K562 (cell line): ENCODE measurements around the gene SHB. TPM values are rescaled to one million over a fixed set of nuclear protein-coding genes. Genes with fewer than 3 reads are reported as not detected.
A peak's percentile ranks its signal among the peaks of the same experiment; 100 is the strongest.

Experiments
- ARHGAP35 ChIP-seq: fragments of 450-650 bp; IDR thresholded peaks from 2 replicates; pipeline ENCODE4 v1.6.1; 2018; ENCODE audit not compliant: partially characterized antibody
- ATF7 ChIP-seq: fragments of 450-650 bp; IDR thresholded peaks from 2 replicates; pipeline ENCODE4 v1.7.1; 2014; ENCODE audit warnings: mild to moderate bottlenecking, moderate library complexity
- BCL6 ChIP-seq: fragments of 250-450 bp; sonication (Bioruptor Pico); IDR thresholded peaks from 2 replicates; pipeline ENCODE4 v1.4.0; 2020
- BMI1 ChIP-seq: fragments of 150-350 bp; IDR thresholded peaks from 2 replicates; pipeline ENCODE4 v1.6.1; 2014; ENCODE audit warnings: low read length
- CBFB ChIP-seq: sonication (generic); formaldehyde crosslinking; IDR thresholded peaks from 2 replicates; pipeline ENCODE4 v1.4.0; 2020; ENCODE audit warnings: mild to moderate bottlenecking, missing genetic modification reagents
- E2F3 ChIP-seq: fragments of 250-450 bp; sonication (Bioruptor Pico); IDR thresholded peaks from 2 replicates; pipeline ENCODE4 v1.4.0; 2020; ENCODE audit warnings: mild to moderate bottlenecking
- EZH2 ChIP-seq: IDR thresholded peaks from 2 replicates; pipeline ENCODE4 v1.6.1; 2012; ENCODE audit warnings: low read depth, mild to moderate bottlenecking, inconsistent platforms, low read length, borderline replicate concordance
- FOXJ2 ChIP-seq: fragments of 200-800 bp; sonication (Bioruptor generic); IDR thresholded peaks from 2 replicates; pipeline ENCODE4 v1.6.1; 2016; ENCODE audit warnings: missing genetic modification characterization, missing compliant biosample characterization
- FUS ChIP-seq: fragments of 200-400 bp; formaldehyde crosslinking; optimal IDR thresholded peaks from 2 replicates; pipeline ENCODE3; 2017; ENCODE audit warnings: low read depth, low read length
- KDM4B ChIP-seq, 2 experiments: fragments of 450-650 bp in 1 of 2; sonication (generic) in 1 of 2; IDR thresholded peaks; 2 replicates each; pipeline ENCODE4 v1.6.1; 2016 to 2017; ENCODE audit warnings: borderline replicate concordance in 2 of 2, antibody characterized with exemption in 1 of 2, low read depth in 1 of 2, mild to moderate bottlenecking in 1 of 2
- MAFF ChIP-seq: IDR thresholded peaks from 2 replicates; pipeline ENCODE4 v1.6.1; 2012; ENCODE audit warnings: low read length, improper control_type of control experiment
- MCM2 ChIP-seq: fragments of 450-650 bp; IDR thresholded peaks from 2 replicates; pipeline ENCODE4 v1.6.1; 2017; ENCODE audit warnings: low read depth, mild to moderate bottlenecking
- MECOM ChIP-seq: fragments of 250-450 bp; sonication (Bioruptor Pico); IDR thresholded peaks from 2 replicates; pipeline ENCODE4 v1.8.0; 2022; ENCODE audit warnings: inconsistent platforms
- NFE2L1 ChIP-seq: fragments of 450-650 bp; IDR thresholded peaks from 2 replicates; pipeline ENCODE4 v1.6.1; 2016; ENCODE audit warnings: missing genetic modification characterization, low read depth, mild to moderate bottlenecking, missing compliant biosample characterization, moderate library complexity, borderline replicate concordance
- POLR2A ChIP-seq: fragments of 450-650 bp; conservative IDR thresholded peaks from 2 replicates; pipeline ENCODE4 v1.6.1; 2016
- POLR3A ChIP-seq: IDR thresholded peaks from 2 replicates; pipeline ENCODE4 v1.6.1; 2011; ENCODE audit warnings: borderline replicate concordance, mild to moderate bottlenecking, moderate library complexity; ENCODE audit not compliant: insufficient read length, insufficient read depth; ENCODE audit errors: extremely low read depth
- SMARCA4 ChIP-seq: fragments of 450-650 bp; IDR thresholded peaks from 2 replicates; pipeline ENCODE4 v1.6.1; 2016
- SRSF3 ChIP-seq: fragments of 200-400 bp; formaldehyde crosslinking; IDR thresholded peaks from 2 replicates; pipeline ENCODE4 v1.6.1; 2016; ENCODE audit warnings: mild to moderate bottlenecking, low read length, moderate library complexity; ENCODE audit not compliant: insufficient read depth
- TAF9B ChIP-seq: fragments of 450-650 bp; IDR thresholded peaks from 2 replicates; pipeline ENCODE4 v1.6.1; 2018; ENCODE audit warnings: mild to moderate bottlenecking; ENCODE audit not compliant: partially characterized antibody
- ZNF212 ChIP-seq: fragments of 450-650 bp; formaldehyde crosslinking; IDR thresholded peaks from 2 replicates; pipeline ENCODE4 v1.4.0; 2020; ENCODE audit warnings: mild to moderate bottlenecking
- ZNF347 ChIP-seq: fragments of 450-650 bp; formaldehyde crosslinking; IDR thresholded peaks from 2 replicates; pipeline ENCODE4 v1.4.0; 2020; ENCODE audit warnings: low read depth, mild to moderate bottlenecking, moderate library complexity
- ZNF707 ChIP-seq: fragments of 250-450 bp; sonication (Bioruptor Pico); conservative IDR thresholded peaks from 2 replicates; pipeline ENCODE4 v1.8.0; 2022; ENCODE audit warnings: inconsistent platforms, mild to moderate bottlenecking, moderate library complexity
- polyA plus RNA-seq, 8 experiments: library from polyadenylated mRNA; depleted of rRNA in 4 of 8; stranded (reverse) in 5 of 8; unstranded in 3 of 8; fragments of >200 nt; fragmentation: Nextera tagmentation in 2 of 8; fragmentation: Illumina TruSeq in 1 of 8; extraction: Ambion mirVana in 2 of 8; extraction: Trizol in 1 of 8; gene quantifications; 2 replicates each; pipeline versions ENCODE4 v1.2.1 to v1.2.3, GENCODE V29; 2011 to 2014; ENCODE audit warnings: inconsistent platforms in 1 of 8, missing spikeins in 1 of 8
- total RNA-seq, 7 experiments: library from RNA; depleted of rRNA in 6 of 7; stranded (reverse); fragments of >200 nt in 6 of 7; fragmentation: Illumina TruSeq in 2 of 7; extraction: Trizol in 2 of 7; gene quantifications; 2 replicates each; pipeline versions ENCODE4 v1.2.1 to v1.2.3, GENCODE V29; 2011 to 2021; ENCODE audit warnings: low replicate concordance in 1 of 7
- TF ChIP-seq, protein P1 (sequence below), 2 experiments: fragments of 450-650 bp; IDR thresholded peaks; 2 replicates each; pipeline ENCODE4 v1.6.1; 2018; ENCODE audit warnings: mild to moderate bottlenecking in 2 of 2, low read depth in 1 of 2; ENCODE audit not compliant: partially characterized antibody in 2 of 2
- TF ChIP-seq, protein P2 (sequence below): fragments of 250-450 bp; sonication (Bioruptor Pico); IDR thresholded peaks from 2 replicates; pipeline ENCODE4 v1.8.0; 2022; ENCODE audit warnings: moderate library complexity, mild to moderate bottlenecking, inconsistent platforms
- TF ChIP-seq, protein P3 (sequence below): fragments of 450-650 bp; IDR thresholded peaks from 2 replicates; pipeline ENCODE4 v1.6.1; 2017; ENCODE audit warnings: antibody characterized with exemption

Gene SHB
- total and polyA plus RNA-seq, 9 of the 15 experiments (the other 6 are each of a cell fraction or from before 2014, with no cell fraction given), result 0.78 to 16.0 (median 5.3) TPM

DNA sequence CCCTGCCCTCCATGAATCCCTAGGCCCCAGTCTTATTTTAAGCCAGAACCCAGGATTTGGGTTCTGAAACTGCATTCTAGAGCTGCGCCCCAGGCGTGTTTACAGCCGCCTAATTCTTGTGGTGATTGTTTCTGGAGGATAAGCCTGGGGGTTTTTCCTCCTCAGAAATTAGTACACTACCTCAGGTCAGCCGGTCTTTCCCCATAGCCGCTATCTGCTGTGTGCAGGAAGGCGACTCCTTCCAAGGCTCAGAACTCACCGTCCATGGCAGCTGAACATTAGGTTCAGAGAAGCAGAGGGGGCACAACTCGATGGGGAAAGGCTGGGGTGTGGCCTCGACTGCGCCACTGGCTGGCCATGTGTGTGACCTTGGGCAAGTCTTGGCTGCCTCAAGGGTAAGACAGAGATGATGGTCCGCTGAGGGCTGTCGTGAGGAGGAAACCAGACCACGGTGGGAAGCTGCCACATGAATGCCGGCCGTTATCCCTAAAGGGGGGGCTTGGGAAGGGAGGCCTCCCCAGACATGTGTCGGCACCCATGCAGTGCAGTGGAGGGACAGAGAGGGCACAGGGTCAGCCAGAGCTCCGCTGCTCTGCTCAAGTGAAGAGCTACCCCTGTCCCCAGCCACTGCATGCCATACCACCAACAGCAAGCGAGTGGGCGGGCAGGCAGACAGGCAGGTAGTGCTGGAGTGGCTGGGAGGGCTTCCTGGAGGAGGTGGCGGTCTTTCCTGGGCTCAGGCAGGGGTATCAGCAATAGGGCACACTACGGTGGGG lies 28.9 kb downstream of the SHB start (continued):
- TF ChIP-seq TAF9B (no peak), POLR3A (no peak), ATF7 (0 out of 2 replicates have a peak, but pooled peaks have one; percentile 7), POLR2A (no peak), ZNF347 (CRISPR knock-in tag) (no peak), KDM4B (IDR thresholded peaks at IDR 0.05; ENCODE audit: borderline replicate concordance in 2 of 2, low read depth in 1 of 2) (peak in 1 of 2 experiments; percentile 69; a peak in 1 of 4 replicates), BMI1 (no peak), FUS (no peak), E2F3 (CRISPR knock-in tag) (no peak), SMARCA4 (no peak; the same call in 1 of the 2 replicates), EZH2 (no peak), MAFF (no peak), FOXJ2 (no peak), CBFB (CRISPR knock-in tag) (no peak), MECOM (no peak), ZNF212 (CRISPR knock-in tag) (no peak), BCL6 (CRISPR knock-in tag) (no peak), NFE2L1 (no peak), MCM2 (no peak), ZNF707 (CRISPR knock-in tag) (no peak), SRSF3 (no peak), ARHGAP35 (no peak)
- TF ChIP-seq, protein P1, sequence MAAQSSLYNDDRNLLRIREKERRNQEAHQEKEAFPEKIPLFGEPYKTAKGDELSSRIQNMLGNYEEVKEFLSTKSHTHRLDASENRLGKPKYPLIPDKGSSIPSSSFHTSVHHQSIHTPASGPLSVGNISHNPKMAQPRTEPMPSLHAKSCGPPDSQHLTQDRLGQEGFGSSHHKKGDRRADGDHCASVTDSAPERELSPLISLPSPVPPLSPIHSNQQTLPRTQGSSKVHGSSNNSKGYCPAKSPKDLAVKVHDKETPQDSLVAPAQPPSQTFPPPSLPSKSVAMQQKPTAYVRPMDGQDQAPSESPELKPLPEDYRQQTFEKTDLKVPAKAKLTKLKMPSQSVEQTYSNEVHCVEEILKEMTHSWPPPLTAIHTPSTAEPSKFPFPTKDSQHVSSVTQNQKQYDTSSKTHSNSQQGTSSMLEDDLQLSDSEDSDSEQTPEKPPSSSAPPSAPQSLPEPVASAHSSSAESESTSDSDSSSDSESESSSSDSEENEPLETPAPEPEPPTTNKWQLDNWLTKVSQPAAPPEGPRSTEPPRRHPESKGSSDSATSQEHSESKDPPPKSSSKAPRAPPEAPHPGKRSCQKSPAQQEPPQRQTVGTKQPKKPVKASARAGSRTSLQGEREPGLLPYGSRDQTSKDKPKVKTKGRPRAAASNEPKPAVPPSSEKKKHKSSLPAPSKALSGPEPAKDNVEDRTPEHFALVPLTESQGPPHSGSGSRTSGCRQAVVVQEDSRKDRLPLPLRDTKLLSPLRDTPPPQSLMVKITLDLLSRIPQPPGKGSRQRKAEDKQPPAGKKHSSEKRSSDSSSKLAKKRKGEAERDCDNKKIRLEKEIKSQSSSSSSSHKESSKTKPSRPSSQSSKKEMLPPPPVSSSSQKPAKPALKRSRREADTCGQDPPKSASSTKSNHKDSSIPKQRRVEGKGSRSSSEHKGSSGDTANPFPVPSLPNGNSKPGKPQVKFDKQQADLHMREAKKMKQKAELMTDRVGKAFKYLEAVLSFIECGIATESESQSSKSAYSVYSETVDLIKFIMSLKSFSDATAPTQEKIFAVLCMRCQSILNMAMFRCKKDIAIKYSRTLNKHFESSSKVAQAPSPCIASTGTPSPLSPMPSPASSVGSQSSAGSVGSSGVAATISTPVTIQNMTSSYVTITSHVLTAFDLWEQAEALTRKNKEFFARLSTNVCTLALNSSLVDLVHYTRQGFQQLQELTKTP (IDR thresholded peaks at IDR 0.05; ENCODE audit: low read depth in 1 of 2, partially characterized antibody in 2 of 2), result no peak
- TF ChIP-seq, protein P2, sequence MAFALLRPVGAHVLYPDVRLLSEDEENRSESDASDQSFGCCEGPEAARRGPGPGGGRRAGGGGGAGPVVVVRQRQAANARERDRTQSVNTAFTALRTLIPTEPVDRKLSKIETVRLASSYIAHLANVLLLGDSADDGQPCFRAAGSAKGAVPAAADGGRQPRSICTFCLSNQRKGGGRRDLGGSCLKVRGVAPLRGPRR, result no peak
- TF ChIP-seq, protein P3, sequence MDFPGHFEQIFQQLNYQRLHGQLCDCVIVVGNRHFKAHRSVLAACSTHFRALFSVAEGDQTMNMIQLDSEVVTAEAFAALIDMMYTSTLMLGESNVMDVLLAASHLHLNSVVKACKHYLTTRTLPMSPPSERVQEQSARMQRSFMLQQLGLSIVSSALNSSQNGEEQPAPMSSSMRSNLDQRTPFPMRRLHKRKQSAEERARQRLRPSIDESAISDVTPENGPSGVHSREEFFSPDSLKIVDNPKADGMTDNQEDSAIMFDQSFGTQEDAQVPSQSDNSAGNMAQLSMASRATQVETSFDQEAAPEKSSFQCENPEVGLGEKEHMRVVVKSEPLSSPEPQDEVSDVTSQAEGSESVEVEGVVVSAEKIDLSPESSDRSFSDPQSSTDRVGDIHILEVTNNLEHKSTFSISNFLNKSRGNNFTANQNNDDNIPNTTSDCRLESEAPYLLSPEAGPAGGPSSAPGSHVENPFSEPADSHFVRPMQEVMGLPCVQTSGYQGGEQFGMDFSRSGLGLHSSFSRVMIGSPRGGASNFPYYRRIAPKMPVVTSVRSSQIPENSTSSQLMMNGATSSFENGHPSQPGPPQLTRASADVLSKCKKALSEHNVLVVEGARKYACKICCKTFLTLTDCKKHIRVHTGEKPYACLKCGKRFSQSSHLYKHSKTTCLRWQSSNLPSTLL, result no peak
